SW480 (cell line): Measurements from ENCODE around the gene MEOX1.
"Not testable (repeated sequence)": the region's sequence is repeated elsewhere in the genome, so short reads cannot be mapped to it uniquely, and the experiment has no call there.

ENCODE experiments used
- DNase-seq: peaks from one replicate; pipeline ENCODE4 v3.0.0-alpha.2; 2016; ENCODE audit warnings: low spot score

MEOX1 gene

GRCh38 chr17:43661699-43662412 is at the start of gene MEOX1:
TSS of gene MEOX1 (minus strand) at chr17:43661922. CDS start at chr17:43661534, 388 bp downstream.
- peak; percentile 77 for DNase-seq

GRCh38 chr17:43710101-43710500 is 48.4 kb upstream of the MEOX1 start:
- no peak for DNase-seq

- DNase-seq = no peak
Measured at GRCh38 chr17:43709210-43709609, 47.5 kb upstream of the MEOX1 start.

GRCh38 chr17:43707184-43707583 is 45.5 kb upstream of the MEOX1 start:
- no peak for DNase-seq

GRCh38 chr17:43706235-43706634 is 44.5 kb upstream of the MEOX1 start:
- DNase-seq = no peak

GRCh38 chr17:43703630-43704029 is 41.9 kb upstream of the MEOX1 start:
- DNase-seq = no peak

- DNase-seq = peak; percentile 45
Measured at GRCh38 chr17:43702637-43703036, 40.9 kb upstream of the MEOX1 start.

GRCh38 chr17:43701318-43701743 is 39.6 kb upstream of the MEOX1 start:
- DNase-seq = peak; percentile 90

GRCh38 chr17:43699438-43699756 is 37.7 kb upstream of the MEOX1 start:
- no peak for DNase-seq

- no peak for DNase-seq
Measured at GRCh38 chr17:43698678-43699437, 37.1 kb upstream of the MEOX1 start.

- DNase-seq = no peak
Measured at GRCh38 chr17:43697937-43698336, 36.2 kb upstream of the MEOX1 start.

- DNase-seq = no peak
Measured at GRCh38 chr17:43696891-43697290, 35.2 kb upstream of the MEOX1 start.

GRCh38 chr17:43695970-43696865 is 34.5 kb upstream of the MEOX1 start:
- DNase-seq = no peak

GRCh38 chr17:43694081-43694870 is 32.6 kb upstream of the MEOX1 start:
- DNase-seq = peak; percentile 86

GRCh38 chr17:43691317-43691693 is 29.6 kb upstream of the MEOX1 start:
- DNase-seq = no peak

GRCh38 chr17:43690624-43691316 is 29.0 kb upstream of the MEOX1 start:
- DNase-seq = no peak

- DNase-seq = no peak
Measured at GRCh38 chr17:43689814-43690213, 28.1 kb upstream of the MEOX1 start.

GRCh38 chr17:43689131-43689530 is 27.4 kb upstream of the MEOX1 start:
- no peak for DNase-seq

- DNase-seq = not testable (repeated sequence)
Measured at GRCh38 chr17:43686957-43687356, 25.2 kb upstream of the MEOX1 start.

- no peak for DNase-seq
Measured at GRCh38 chr17:43683928-43684653, 22.4 kb upstream of the MEOX1 start.
